GM20000 (cell line): ENCODE results near the gene CISH.

ENCODE experiments used
- DNase-seq: peaks from one replicate; pipeline ENCODE4 v3.0.0; 2012; ENCODE audit warnings: low spot score
- CTCF ChIP-seq: IDR thresholded peaks from 2 replicates; pipeline ENCODE4 v1.5.1; 2012; ENCODE audit warnings: mild to moderate bottlenecking, control low read depth; ENCODE audit errors: extremely low read depth, missing control alignments

Gene CISH

DNA sequence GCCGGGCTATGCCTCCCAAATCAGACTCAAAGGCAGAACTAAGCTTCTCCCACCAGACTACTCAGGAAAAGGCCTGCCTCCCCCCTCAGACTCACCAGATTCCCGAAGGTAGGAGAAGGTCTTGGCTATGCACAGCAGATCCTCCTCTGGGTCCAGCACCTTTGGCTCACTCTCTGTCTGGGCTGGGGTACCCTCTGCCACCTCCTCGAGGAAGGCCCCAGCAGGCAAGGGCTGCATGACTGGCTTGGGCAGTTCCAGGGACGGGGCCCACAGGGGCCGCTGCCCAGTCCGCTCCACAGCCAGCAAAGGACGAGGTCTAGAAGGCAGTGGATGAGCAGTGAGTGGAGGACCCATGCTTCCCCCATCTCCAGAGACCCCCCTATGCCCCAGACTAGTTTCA is 3.3 kb downstream of the CISH start:
- no peak for DNase-seq
- TF ChIP-seq CTCF, result no peak

GRCh38 chr3:50607271-50608091 is 4.1 kb downstream of the CISH start:
- no peak for DNase-seq
- no peak for TF ChIP-seq CTCF

GRCh38 chr3:50606596-50606995 is 5.0 kb downstream of the CISH start:
- no peak for DNase-seq
- TF ChIP-seq CTCF, result no peak

GRCh38 chr3:50605901-50606326 is 5.7 kb downstream of the CISH start:
- TF ChIP-seq CTCF, result no peak
- no peak for DNase-seq

GRCh38 chr3:50604628-50605588 is 6.7 kb downstream of the CISH start:
- TF ChIP-seq CTCF, result no peak
- no peak for DNase-seq

DNA sequence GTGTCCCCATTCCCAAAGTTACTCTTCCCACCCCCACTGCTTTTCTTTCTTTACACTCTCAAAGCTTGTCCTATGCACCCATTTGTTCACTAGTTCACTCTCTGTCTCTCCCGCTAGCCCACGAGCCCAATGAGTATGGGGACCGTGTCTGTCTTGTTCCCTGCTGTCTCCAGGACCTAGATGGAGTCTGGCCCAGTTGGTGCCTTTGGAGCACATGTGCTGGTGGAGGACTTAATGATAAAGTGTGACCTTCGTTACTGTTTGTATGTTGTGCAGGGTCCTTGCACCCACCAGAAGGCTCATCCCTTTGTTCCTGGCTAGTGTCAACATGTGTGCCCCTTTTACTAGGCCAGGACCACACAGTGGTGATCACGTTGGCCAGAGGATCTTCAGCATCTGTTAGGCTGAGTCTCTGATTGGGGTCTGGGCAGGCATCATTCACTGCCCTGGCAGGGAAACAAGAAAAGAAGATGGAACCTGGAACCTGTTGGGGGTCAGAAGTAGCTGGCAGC is 7.4 kb downstream of the CISH start:
- no peak for DNase-seq
- no peak for TF ChIP-seq CTCF
